ENCODE data around the gene ARHGAP30. TPM values are rescaled to one million over a fixed set of nuclear protein-coding genes. Genes with fewer than 3 reads are reported as not detected.
"Not testable (repeated sequence)": the region's sequence is repeated elsewhere in the genome, so short reads cannot be mapped to it uniquely, and the experiment has no call there.

Gene ARHGAP30
- total RNA-seq: under 1 TPM; 0.07 to 0.13 TPM
- polyA plus RNA-seq (2013, experiment 1 of 2): not detected
- polyA plus RNA-seq (2013, experiment 2 of 2): not detected
- long read RNA-seq, experiment 1: 0 reads
- long read RNA-seq, experiment 2: 0 reads
- long read RNA-seq, experiment 3, partial matches to known transcripts: 0 of 2 reads
- long read RNA-seq, experiment 3, other reads (novel, unspliced or antisense): 2 of 2 reads
- long read RNA-seq, experiment 4: 0 reads

- Histone ChIP-seq H3K27ac (ENCODE audit: low read depth, low read length) (no peak within 1 kb of the TSS), H3K27me3 (ENCODE audit: control insufficient read depth, insufficient read depth, low read length, poor library complexity, severe bottlenecking) (no peaks in the 10 kb centered on the region), H3K36me3 (ENCODE audit: control insufficient read depth, insufficient read depth, low read length) (no peaks in the 10 kb centered on the region), H3K9ac (ENCODE audit: extremely low read depth, low read length, poor library complexity, severe bottlenecking) (no peak within 1 kb of the TSS), H3K9me3 (ENCODE audit: control insufficient read depth, low read length) (no peaks in the 10 kb centered on the region), H3K4me3 (ENCODE audit: low read length) (no peak within 1 kb of the TSS), H3K4me1 (ENCODE audit: control insufficient read depth, insufficient read depth, low read length) (no peaks in the 10 kb centered on the region)
- Mint-ChIP-seq H3K4me1 (peaks cover 11% of the 10 kb centered on the region), H3K4me3 (no peak within 1 kb of the TSS), H3K27ac (no peak within 1 kb of the TSS), H3K27me3 (ENCODE audit: insufficient read depth) (no peaks in the 10 kb centered on the region), H3K36me3 (ENCODE audit: low read depth) (no peaks in the 10 kb centered on the region), H3K9me3 (no peaks in the 10 kb centered on the region)
- TF ChIP-seq CTCF (conservative IDR thresholded peaks at IDR 0.05): no peak
- peak; percentile 70 for DNase-seq
- WGBS, 2 experiments (ENCODE audit: insufficient coverage in 1 of 2, insufficient read length in 1 of 2): 91 to 95% methylated on average over 6 to 9 of the region's 9 CpGs
Measured at GRCh38 chr1:161069731-161070270, at the start of gene ARHGAP30. Gene ARHGAP30, minus strand, starts transcription at chr1:161069891. Its CDS starts 267 bp downstream, at chr1:161069624.

- WGBS, 2 experiments (ENCODE audit: insufficient coverage in 1 of 2, insufficient read length in 1 of 2): 0% methylated on average over 19 to 58 of the region's 58 CpGs
- Mint-ChIP-seq H3K27ac (peak within 1 kb of the TSS; percentile 98), H3K4me1 (peaks cover 22% of the 10 kb centered on the region), H3K9me3 (no peaks in the 10 kb centered on the region), H3K27me3 (ENCODE audit: insufficient read depth) (no peaks in the 10 kb centered on the region), H3K36me3 (ENCODE audit: low read depth) (peaks cover 38% of the 10 kb centered on the region), H3K4me3 (peak within 1 kb of the TSS; percentile 96)
- H3K4me1 ChIP-seq (ENCODE audit: control insufficient read depth, insufficient read depth, low read length): peaks cover 8% of the 10 kb centered on the region
- peak within 1 kb of the TSS; percentile 99 for H3K4me3 ChIP-seq (ENCODE audit: low read length)
- peak within 1 kb of the TSS; percentile 78 for H3K27ac ChIP-seq (ENCODE audit: low read depth, low read length)
- no peaks in the 10 kb centered on the region for H3K27me3 ChIP-seq (ENCODE audit: control insufficient read depth, insufficient read depth, low read length, poor library complexity, severe bottlenecking)
- H3K36me3 ChIP-seq (ENCODE audit: control insufficient read depth, insufficient read depth, low read length): peaks cover 43% of the 10 kb centered on the region
- no peaks in the 10 kb centered on the region for H3K9me3 ChIP-seq (ENCODE audit: control insufficient read depth, low read length)
- no peak for TF ChIP-seq CTCF (conservative IDR thresholded peaks at IDR 0.05)
- peak; percentile 97 for DNase-seq
- peak within 1 kb of the TSS; percentile 87 for H3K9ac ChIP-seq (ENCODE audit: extremely low read depth, low read length, poor library complexity, severe bottlenecking)
Measured at GRCh38 chr1:161117759-161118581, 48.3 kb upstream of the ARHGAP30 start, which contains the start of the genes NIT1 and PFDN2. Gene NIT1, plus strand, starts transcription at chr1:161118105. Its CDS starts 72 bp downstream, at chr1:161118177. Gene PFDN2, minus strand, starts transcription at chr1:161118037. Its CDS starts 11 bp downstream, at chr1:161118026.

- not testable (repeated sequence) for H3K9ac ChIP-seq (ENCODE audit: extremely low read depth, low read length, poor library complexity, severe bottlenecking); H3K27me3 Mint-ChIP-seq (ENCODE audit: insufficient read depth); H3K4me3 ChIP-seq (ENCODE audit: low read length); H3K27ac Mint-ChIP-seq; H3K4me1 ChIP-seq (ENCODE audit: control insufficient read depth, insufficient read depth, low read length); H3K9me3 ChIP-seq (ENCODE audit: control insufficient read depth, low read length); H3K27ac ChIP-seq (ENCODE audit: low read depth, low read length); H3K9me3 Mint-ChIP-seq; DNase-seq; H3K27me3 ChIP-seq (ENCODE audit: control insufficient read depth, insufficient read depth, low read length, poor library complexity, severe bottlenecking)
- WGBS, 2 experiments (ENCODE audit: insufficient coverage in 1 of 2, insufficient read length in 1 of 2): 90 to 94% methylated on average over 5 to 6 of the region's 6 CpGs
- Mint-ChIP-seq H3K4me3 (peak overlapping the region; percentile 96), H3K4me1 (peaks cover 22% of the 10 kb centered on the region), H3K36me3 (ENCODE audit: low read depth) (peaks cover 19% of the 10 kb centered on the region)
- H3K36me3 ChIP-seq (ENCODE audit: control insufficient read depth, insufficient read depth, low read length): peaks cover 23% of the 10 kb centered on the region
Measured at GRCh38 chr1:161115961-161116360, 46.3 kb upstream of the ARHGAP30 start.
